Stimulated activated CD8-positive, alpha-beta memory T cell treated with anti-CD3 and anti-CD28 coated beads, Interleukin-15, amount 100 ng/mL, for 4 hours (primary cell): ENCODE measurements around the gene SPIRE2.
"Not testable (repeated sequence)": the region's sequence is repeated elsewhere in the genome, so short reads cannot be mapped to it uniquely, and the experiment has no call there.

Experiments used
- DNase-seq, 2 donors: peaks; one replicate each; pipeline ENCODE4 v3.0.0-alpha.2; 2020; ENCODE audit warnings: low read depth in 2 of 2

SPIRE2 gene

DNA sequence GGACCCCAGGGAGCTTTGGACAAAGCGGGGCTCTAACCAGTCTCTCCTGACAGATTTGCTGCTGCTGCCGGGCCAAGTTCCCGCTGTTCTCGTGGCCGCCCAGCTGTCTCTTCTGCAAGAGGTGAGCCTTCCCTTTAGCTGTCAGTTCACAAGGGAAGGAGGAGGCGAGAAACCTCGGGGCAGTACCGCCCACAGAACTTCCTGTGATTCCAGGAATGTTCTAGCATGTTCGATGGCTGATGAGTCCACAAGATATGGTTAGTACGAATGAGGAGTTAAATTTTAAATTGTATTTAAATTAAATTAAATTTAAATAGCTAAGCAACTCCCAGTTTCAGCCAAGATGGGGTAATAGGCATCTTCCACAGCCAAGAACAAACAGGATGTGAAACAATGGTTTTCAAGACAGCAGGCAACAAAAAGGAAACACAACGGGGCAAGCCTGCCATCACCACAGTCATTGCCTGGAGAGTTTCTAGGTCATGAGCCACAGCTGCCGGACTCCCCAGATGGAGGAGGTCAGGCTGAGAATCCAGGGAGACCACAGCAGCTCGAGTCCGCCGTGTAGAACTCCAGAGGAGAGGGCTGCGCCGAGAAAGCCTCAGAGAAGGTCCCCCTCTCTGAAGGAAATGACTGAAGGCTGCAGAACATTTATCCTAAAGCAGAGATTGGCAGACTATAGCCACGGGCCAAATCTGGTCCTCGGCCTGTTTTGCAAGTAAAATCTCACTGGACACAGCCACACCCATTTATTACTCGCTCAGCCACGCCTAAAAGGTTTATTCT, 35.7 kb downstream of the SPIRE2 start:
- peak; percentile 26 to 41 for DNase-seq

DNA sequence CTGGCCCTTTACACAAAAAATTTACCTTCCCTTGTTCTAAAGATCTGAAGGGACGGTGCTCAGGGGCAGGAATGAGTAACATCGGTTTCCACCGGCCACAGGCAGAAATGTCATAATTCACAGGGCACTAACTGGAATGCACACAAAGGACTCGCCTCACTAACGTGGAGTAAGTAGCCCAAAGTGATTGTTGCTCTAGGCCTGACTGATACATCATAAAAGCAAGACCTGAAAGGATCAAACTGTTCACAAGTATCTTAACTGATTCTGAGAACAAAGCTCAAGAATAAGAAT, 36.2 kb downstream of the SPIRE2 start:
- no peak for DNase-seq

DNA sequence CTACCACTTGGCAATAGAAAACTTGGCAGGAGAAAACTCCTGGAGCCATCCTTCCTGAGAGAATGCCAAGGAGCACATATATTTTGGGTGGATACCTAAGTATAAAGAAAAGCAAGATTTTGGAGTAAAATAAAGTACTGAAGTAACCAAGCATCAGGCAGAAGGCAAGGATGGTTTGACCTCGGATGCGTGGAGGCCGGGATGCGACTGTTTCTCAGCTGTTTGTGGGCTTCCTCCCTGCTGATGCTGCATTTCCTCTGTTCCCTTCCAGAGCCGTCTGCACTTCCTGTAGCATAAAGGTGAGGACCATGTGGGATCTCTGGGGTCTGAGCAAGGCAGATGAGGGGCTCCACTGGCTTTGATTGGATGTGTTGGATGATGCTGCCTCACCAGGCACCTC, 39.6 kb downstream of the SPIRE2 start:
- no peak for DNase-seq

DNA sequence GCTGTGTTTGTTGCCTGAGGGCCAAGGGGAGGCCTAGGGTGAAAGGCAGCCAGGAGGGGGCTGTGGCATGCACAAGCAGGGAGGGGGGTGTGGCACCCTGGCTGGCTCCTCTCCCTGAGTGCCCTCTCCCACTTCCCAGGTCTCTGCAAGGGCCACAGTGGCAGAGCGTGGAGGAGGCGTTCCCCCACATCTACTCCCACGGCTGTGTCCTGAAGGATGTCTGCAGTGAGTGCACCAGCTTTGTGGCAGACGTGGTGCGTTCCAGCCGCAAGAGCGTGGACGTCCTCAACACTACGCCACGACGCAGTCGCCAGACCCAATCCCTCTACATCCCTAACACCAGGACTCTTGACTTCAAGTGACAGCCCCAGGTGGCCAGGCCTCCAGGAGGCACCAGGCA, 41.6 kb downstream of the SPIRE2 start:
- DNase-seq, result no peak

DNA sequence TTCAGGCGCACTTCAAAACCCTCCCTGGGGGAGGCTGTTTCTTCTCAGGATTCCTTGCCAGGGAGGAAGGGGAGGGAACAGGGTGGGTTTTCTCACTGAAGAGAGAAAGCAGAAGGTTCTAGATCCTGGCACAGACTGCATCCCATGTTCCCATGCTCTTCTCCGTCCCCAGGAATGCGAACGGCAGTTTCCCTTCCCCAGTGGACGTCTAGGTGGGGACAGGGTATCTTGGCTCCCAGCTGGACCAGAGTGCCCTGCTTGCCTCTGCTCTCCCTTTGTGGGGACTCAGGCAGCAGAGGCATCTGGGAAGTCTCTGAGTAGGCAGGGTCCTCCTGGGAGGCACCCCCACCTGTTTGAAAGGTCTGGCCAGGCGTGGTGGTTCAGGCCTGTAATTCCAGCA, 42.2 kb downstream of the SPIRE2 start:
- no peak for DNase-seq

DNA sequence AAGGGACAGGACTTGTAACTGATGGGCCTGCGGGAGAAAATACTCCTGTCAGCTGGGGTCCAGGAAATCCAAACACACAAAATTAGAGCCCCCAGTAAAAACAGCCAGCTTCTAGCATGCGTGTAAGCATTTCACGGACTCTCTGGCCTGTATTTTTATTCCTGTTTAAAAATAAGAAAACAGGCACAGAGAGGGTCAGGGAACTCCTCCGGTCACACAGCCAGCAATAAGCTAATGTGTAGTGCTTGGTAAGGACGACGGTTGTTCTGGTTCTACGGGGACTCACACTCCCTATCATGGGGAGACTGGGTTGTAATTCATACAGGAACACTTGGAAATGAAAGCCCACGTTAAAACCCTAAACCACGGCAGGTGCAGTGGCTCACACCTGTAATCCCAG, 43.6 kb downstream of the SPIRE2 start:
- DNase-seq, result no peak

DNA sequence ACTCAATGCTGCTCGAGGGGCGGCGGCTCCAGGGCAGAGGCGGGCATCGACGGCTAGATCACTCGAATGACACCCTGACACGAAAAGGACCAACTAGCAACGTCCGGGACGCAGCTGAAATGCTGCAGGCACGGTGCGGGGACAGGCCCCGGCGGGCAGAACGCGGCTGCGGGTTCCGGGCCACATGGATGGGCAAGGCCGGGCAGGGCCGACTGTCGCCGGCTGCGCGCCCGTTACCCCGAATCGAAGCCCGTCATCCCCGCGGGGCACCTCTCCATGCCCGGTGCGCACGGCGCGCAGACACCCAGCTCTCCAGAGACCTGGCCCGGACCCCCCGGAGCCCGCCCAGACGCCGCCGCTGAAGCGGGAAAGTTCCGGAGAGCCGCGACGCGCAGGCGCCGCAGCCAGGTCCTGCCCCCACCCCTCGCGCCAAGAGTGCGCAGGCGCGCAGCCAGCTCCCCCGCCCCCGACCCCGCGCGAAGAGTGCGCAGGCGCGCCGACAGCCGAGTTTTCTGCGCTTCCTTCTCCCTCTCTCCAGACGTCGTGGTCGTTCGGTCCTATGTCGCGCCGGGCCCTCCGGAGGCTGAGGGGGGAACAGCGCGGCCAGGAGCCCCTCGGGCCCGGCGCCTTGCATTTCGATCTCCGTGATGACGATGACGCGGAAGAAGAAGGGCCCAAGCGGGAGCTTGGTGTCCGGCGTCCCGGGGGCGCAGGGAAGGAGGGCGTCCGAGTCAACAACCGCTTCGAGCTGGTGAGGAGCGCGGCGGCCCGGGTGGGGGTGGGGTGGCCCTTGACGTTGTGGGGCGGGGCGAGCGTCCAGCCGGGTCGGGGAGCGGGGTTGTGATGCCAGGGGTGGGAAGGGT, 45.1 kb downstream of the SPIRE2 start, which contains the start of gene TCF25:
TCF25 (plus strand) TSS at position 484 of the 863 bp plus-strand sequence; CDS start at position 560, 76 bp downstream.
- DNase-seq, result peak; percentile 70 to 74

DNA sequence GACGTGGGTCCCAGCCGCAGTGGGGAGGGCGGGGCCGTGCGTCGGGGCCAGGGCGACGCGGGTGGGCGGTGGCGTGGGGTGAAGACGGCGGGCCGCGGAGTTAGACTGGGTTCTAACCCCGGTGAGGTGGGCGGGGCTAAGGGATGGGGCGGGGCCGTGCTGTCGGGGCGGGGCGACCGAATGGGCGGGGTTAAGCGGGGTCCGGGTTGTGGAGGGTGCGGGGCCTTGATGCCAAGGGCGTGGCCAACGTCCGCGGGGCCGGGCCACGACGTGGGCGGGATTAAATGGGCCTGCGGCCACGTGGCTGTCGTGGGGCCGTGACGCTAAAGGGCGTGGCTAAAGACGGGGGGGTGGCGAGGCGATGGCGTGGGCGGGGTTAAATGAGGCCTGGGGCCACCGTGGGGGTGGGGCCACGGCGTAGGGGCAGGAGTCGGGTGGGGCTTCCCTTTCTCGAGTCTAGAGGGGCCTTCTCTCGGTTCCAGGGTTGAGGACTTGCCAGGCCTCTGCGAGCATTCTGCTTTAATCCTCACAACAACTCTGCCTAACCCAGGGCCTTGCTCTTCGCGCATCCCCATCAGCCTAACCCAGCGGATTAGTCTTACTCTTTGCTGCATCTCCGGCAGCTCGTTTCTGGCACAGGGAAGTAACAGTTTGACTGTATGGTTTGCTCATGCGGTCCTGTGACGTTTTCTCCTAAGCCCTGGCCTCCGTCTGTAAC, 45.9 kb downstream of the SPIRE2 start:
- peak; percentile 89 to 92 for DNase-seq

DNA sequence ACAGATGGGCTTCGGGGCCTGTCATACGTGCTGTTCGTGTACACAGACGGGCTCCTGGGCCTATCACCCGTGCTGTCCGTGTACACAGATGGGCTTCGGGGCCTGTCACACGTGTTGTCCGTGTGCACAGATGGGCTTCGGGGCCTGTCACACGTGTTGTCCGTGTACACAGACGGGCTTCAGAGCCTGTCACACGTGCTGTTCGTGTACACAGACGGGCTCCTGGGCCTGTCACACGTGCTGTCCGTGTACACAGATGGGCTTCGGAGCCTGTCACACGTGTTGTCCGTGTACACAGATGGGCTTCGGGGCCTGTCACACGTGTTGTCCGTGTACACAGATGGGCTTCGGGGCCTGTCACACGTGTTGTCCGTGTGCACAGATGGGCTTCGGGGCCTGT, 50.8 kb downstream of the SPIRE2 start:
- DNase-seq, result not testable (repeated sequence)

DNA sequence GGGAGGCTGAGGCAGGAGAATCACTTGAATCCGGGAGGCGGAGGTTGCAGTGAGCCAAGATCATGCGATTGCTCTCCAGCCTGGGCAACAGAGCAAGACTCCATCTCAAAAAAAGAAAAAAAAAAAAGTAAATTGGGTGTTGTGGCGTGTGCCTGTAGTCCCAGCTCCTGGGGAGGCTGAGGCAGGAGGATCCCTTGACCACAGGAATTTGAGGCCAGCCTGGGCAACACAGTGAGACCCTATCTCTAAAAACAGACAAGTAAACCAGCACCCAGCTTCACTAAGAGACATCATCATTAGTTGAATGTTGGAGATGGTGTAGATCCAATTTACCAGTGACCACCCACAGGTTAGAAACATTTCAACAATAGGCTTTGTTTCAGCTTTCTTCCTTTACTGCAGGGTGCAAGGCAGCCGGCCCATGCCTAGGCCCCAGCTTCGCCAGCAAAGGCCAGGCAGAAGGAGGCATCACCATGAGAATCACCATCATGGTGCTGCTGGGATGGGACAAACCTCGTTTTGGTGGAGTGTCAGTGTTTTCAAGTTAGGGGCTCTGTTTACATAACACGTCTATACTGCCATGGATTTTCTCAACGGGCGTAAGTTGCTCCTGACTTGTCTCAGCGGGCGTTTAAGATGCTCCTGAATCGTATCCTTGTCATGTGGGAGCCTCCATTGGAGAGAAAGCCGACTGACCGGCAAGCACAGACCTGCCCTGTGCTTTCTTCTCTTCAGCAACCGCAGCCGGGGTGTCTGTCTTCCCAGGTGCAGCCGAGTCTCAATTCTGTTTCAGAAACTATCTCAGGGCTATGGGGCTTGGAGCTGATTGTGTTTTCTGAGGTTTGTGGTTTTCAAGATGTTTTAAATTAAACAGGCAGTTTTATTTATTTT, 52.4 kb downstream of the SPIRE2 start:
- DNase-seq, result no peak

DNA sequence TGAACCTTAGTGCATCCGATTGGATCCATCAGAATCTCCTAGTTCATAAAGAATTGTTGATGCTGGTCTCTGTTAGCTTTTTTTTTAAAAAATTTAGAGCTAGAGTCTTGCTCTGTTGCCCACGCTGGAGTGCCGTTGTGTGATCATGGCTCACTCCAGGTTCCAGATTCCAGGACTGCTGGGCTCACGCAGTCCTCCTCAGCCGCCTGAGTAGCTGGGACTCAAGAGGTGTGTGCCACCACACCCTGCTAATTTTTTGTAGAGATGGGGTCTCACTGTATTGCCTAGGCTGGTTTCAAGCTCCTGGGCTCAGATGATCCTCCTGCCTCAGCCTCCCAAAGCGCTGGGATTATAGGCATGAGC, 53.1 kb downstream of the SPIRE2 start:
- no peak for DNase-seq

DNA sequence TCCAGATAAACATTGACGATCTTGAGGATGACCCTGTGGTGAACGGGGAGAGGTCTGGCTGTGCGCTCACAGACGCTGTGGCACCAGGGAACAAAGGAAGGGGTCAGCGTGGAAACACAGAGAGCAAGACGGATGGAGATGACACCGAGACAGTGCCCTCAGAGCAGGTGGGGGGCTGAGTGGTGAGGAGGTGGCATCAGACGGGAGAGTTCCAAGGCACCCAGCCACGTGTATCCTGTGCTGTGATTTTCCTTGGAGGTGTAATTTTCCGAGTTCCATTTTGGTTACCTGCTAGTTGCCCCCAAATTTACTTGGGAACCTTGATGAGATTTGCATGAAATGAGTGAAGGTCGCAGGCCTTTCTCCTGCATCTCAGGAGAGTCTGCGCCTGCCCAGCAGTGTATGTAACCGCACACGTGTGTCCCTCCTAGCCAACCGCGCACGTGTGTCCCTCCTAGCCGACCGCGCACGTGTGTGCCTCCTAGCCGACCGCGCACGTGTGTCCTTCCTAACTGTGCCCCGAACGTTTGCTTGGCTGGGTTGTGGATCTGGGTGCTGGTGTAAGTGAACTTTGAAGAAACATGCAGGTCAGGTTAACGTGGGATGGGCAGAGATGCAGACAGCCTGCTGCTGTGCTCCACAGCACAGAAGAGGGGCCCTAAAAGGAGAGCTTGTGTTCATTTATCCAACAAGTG, 55.2 kb downstream of the SPIRE2 start:
- no peak for DNase-seq

DNA sequence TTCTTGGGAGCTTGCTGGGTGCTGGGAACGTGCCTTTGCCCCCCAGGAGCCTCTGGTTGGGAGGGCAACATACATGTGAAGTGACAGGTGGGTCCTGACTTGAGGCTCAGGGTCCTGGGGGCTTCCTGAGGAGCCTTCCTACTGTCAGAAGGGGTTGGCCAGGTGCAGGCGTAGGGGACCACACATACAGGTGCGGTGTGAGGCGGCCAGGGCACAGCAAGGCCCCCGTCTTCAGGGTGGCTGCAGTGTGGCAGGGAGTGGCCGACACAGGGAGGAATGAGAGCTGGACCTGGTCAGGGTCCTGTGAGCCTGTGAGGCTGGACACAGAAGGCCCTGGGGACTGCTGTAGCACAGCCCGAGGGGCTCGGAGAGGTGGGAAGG, 55.8 kb downstream of the SPIRE2 start:
- no peak for DNase-seq

DNA sequence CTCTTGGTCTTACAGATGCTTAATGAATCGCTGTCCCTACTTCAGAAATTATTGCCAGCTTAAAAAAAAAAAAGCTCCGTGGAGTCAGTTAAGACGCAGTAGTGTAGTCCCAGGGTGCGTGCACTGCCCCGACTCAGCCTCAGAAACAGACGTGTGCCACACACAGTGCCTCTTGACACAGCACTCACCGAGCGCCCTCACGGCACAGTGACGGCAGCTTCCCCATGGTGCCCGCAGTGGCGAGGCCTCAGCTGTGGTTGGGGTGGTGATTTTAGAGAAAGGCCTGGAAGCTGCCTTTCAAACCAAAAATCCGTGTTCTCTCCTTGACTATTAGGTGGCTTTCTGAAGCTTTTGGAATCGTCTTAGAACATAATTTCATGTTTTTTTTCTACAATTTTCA, 59.0 kb downstream of the SPIRE2 start:
- DNase-seq, result no peak

DNA sequence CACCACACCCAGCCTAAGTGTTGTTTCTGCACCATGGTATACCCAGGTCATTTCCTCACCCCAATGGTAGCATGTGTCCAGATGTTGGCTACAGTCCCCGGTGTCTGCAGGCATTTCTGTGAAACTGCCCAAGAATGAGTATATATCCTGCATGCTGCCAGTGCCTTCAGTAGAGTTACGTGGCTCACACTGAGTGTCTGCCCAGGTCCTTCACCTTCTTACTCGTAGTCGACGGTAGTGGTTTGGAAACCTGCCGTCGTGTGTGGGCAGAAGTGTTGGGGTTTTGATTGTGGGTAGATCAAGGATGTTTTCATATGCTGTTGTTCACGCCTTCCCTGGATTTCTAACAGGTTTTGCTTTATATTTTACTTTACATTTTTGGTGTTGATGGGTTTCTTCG, 61.9 kb downstream of the SPIRE2 start:
- DNase-seq, result no peak

DNA sequence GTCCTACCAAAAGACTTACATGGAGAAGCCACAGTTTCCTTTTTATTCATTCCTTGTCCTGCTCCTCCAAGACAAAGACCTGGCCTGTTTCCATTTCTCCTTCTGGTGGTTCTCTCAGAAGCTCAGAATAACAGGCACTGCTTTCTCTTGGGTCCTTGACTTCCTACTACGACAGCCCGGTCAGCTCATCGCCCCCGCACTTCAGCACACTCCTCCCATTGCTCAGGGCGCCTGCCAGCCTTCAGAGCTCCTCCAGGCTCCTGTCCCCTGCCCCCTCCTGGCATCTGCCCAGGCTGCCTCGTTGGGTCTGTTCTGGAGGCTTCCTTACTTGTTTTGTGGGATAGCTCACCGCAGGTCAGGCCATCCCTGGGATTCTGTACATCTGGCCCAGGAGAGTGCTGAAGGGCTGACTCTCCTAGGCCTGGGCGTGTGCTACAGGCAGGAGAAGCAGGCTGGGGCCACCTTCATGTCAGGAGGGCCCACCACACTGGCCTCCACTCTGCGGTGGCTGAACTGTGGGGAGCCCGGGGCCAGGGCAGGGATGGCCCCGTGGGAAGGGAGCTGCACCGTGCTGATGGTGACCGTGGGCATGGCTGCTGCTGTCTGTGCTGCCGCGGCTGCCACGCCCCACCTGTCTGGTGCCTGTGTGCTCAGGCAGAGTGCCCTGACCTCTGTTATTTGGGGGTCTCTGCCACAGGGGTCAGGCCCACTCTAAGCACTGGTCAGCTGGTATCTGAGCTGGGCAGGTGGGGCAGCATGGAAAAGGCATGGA, 62.8 kb downstream of the SPIRE2 start:
- DNase-seq, result no peak

DNA sequence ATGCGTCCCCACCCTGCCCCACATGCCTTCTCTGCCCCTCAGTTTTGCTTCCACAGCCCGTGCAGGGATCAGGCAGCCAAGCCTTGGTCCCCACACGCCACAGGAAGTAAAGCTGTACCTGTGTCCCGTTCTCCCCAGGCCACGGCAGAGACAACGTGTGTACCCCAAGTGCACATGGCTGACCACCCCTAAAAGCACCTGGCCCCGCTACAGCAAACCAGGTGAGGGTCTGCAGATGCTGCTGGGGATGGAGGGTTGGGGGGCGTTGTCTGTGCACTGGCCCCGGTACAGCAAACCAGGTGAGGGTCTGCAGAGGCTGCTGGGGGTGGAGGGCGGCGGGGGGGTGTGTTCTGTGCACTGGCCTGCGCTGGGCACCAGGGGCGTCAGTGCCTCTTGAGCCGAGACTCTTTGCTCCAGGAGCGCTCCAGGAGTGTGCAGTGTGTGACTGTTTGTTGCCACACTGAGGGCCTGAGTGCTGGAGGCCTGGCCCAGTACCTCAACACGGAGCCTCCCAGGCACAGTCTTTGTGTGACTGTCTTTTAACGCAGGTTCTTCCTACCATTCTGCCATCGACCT, 63.9 kb downstream of the SPIRE2 start:
- no peak for DNase-seq

DNA sequence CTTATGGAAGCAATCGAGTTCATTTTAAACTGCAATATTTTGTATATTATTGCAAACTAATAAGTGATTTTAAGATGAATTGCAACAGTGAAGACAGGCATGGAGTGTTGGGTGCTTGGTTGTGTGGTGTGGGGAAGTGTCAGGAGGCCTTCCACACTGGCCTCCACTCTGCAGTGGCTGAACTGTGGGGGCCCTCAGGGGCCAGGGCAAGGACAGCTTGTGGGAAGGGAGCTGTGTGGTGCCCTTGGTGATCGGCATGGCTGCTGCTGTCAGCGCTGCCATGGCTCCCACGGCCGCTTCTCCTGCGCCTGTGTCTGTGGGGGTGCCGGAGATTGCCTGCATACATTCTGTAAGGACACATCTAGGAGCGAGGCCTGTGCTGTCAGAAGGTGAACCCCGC, 64.4 kb downstream of the SPIRE2 start:
- no peak for DNase-seq

DNA sequence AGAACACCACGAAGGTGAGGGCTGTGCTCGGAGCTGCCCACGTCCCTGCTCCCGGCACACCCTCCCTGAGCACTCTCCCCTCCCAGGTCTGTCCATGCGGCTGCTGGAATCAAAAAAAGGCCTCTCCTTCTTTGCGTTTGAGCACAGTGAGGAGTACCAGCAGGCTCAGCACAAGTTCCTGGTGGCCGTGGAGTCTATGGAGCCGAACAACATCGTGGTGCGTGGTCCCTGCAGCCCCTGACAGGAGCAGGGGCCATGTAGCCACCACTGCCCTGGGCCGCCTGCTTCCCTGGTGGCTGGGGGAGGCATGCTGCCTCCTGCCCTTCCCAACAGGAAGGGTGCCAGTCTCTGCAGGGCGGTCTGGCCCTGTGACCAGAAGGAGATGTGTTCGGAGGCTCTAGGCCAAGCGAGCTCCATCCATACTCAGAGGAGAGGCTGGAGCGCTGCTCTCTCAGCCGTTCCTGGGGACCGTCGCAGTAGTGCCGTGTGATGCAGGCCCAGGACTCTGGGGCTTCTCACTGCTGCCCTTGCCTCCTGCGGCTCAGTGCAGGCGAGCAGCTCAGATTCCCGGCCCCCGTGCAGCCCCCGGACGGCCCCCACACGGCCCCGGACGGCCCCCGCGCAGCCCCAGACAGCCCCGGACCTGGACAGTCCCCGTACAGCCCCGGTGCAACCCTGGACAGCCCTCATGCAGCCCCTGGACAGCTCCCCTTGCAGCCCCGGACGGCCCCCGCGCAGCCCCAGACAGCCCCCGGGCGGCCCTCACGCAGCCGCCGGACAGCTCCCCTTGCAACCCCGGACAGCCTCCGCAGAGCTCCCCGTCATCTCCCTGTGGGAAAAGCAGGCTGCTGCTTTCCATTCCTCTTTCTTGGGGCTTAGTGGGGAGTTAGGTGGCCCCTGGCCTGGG, 65.6 kb downstream of the SPIRE2 start:
- no peak for DNase-seq
